GM18499 (cell line): Measurements from ENCODE around the gene HSPA12A.

ENCODE experiments used
- ATAC-seq: cut with Tn5 transposase; IDR thresholded peaks from one replicate; pipeline ENCODE4 v1.9.1; 2021; ENCODE audit warnings: moderate number of reproducible peaks; ENCODE audit not compliant: insufficient read depth, unreplicated experiment

The HSPA12A gene, protein sequence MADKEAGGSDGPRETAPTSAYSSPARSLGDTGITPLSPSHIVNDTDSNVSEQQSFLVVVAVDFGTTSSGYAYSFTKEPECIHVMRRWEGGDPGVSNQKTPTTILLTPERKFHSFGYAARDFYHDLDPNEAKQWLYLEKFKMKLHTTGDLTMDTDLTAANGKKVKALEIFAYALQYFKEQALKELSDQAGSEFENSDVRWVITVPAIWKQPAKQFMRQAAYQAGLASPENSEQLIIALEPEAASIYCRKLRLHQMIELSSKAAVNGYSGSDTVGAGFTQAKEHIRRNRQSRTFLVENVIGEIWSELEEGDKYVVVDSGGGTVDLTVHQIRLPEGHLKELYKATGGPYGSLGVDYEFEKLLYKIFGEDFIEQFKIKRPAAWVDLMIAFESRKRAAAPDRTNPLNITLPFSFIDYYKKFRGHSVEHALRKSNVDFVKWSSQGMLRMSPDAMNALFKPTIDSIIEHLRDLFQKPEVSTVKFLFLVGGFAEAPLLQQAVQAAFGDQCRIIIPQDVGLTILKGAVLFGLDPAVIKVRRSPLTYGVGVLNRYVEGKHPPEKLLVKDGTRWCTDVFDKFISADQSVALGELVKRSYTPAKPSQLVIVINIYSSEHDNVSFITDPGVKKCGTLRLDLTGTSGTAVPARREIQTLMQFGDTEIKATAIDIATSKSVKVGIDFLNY

GRCh38 chr10:116742367-116743265 lies at the start of gene HSPA12A:
Gene HSPA12A (minus strand): TSS chr10:116742566. CDS start chr10:116742469, 97 bp downstream.
- ATAC-seq = no peak

DNA sequence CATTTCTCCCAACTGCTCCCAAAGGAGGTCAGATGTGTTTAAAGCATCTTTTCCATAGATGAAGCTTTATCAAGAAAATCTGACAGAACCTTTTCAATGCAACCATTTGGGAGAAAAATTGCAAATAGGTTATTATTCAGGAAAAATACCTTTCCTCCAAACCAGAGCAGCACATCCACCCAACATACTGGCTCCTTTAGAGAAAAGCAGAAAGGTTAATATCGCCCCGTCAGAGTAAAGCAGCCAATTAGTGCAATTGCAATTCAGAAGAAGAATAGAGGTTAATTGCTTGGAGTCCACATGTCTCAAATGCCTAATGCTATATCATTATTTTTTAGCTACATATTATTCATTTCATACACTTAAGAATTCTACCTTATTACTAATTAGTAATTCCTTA lies 48.9 kb upstream of the HSPA12A start:
- no peak for ATAC-seq

DNA sequence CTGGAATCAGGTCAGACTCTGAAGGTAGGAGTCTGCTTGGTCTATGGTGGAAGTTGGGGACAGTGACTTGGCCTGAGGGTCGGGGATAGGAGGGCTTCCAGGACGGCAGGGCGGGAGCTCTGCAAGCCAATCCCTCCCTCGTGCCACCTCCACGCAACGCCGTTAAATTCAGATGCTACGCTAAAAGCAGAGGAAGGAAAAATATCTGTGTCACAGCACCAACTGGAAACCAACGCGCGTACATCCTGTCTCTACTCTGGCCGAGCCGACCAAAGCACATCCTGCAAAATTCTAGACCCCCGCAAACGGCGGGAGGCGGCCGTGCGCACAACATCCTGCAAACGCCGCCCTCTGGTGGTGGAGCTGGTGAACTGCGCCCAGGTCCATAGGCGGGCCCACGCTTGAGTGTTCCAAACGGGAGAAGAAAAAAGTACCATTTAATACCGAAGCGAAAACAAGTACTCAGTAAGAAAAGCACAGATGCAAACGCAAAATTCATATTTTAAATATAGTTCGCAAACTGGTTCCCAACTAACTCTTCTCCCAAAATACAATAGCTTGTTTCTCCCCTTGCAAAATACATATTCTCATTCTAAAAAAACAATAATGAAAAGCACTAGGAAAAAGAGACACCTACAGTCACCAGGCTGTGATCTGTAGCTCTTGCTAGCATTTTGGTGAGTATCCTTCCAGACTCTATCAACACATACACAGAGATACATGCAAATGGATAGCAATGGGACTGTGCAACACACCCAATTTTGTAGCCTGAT lies 45.7 kb upstream of the HSPA12A start:
- ATAC-seq = no peak

- no peak for ATAC-seq
Measured at GRCh38 chr10:116787053-116787659, 44.8 kb upstream of the HSPA12A start.

DNA sequence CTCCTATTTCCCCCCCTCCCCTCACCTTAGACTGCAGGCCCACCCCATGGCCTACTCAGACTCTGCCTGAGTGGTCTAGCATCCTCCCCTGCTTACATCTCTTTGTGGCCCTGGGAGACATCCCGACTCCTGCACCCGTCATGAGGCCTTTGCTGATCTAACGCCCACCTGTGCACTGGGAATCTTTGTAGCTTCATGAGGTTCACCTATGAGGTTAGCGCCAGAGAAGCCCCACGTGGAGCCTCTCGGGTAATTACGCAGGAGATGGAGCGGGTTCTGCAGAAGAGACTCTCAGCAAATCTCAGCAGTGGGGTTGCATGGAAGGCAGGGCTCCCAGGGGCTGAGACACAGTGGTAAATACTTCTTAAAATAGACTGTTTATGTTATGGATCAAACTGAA lies 43.5 kb upstream of the HSPA12A start:
- ATAC-seq = no peak

GRCh38 chr10:116785282-116785681 lies 42.9 kb upstream of the HSPA12A start:
- ATAC-seq = no peak

DNA sequence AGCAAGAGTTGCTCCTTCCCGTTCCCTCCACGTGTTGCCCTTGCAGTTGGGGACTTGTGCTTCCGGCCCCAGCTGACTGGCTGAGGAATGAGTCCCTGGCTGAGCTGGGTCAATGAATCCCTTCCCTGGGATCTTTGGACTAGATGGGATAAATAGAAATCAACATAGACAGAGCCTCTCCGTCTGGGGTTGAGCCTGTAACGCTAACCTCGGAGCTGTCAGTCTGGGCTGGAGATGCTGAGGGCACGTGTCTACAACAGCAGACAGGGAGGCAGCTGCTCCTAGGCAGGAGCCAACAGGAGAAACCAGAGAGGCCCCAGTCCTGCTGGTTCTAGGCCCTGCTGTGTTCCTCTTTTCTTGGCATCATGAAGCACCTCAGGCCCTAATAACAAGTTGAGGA lies 42.3 kb upstream of the HSPA12A start:
- no peak for ATAC-seq

GRCh38 chr10:116784035-116784434 lies 41.7 kb upstream of the HSPA12A start:
- no peak for ATAC-seq

DNA sequence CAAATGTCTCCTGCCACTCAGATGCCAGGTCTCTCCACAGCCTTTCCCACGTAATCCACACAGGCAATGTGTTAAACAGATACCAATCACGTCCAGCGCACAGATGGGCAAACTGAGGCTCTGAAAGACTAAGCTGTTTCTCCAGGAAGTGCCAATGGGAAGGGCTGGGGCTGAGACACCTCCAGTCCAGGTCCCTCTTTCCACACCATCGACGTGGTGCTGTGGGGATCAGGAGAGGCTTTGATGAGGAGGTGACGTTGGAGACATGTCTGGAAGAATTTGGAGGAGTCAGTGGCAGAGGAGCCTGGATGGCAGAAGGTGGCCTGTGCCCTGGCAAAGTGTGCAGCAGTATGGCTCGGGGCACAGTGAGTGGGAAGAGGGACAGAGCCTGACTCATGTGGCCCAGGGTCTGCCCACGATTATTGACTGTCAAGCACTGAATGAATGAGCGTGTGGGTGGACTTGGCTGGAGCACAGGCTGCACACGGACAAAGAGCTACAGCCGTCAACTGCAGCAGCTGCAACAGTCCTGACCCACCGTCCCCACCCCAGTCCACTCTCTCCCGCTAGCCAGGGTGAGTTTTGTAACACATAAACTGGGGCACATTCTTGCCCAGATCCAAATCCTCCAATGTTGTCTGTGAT lies 40.8 kb upstream of the HSPA12A start:
- no peak for ATAC-seq

DNA sequence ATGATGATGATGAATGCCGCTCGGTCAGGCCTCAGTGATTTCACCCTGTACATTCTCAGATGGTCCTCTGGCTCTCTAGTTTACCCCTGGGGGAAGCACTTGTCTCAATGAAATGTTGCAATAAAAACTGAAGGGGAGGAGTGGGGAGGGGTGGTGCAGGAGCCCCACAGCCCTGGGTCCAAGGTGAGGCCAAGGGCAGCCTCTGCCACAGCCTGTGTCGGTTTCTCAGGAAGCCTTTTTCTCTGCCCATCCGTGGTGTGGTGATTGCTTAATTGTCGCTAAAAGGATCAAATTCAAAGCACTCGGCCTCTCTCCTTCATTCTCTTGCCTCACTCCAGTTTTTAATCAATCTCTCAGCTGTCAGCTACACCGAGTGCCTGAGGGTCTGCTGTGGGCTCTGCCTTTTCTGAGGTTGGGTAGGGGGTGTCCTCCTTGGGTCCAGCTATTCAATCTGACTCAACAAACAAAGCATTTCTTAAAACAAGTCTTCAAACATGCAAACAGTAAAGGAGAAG lies 39.1 kb upstream of the HSPA12A start:
- ATAC-seq = no peak

- ATAC-seq = no peak
Measured at GRCh38 chr10:116780691-116781205, 38.4 kb upstream of the HSPA12A start.

GRCh38 chr10:116779076-116779687 lies 36.8 kb upstream of the HSPA12A start:
- ATAC-seq = no peak

GRCh38 chr10:116777006-116777405 lies 34.6 kb upstream of the HSPA12A start:
- no peak for ATAC-seq

DNA sequence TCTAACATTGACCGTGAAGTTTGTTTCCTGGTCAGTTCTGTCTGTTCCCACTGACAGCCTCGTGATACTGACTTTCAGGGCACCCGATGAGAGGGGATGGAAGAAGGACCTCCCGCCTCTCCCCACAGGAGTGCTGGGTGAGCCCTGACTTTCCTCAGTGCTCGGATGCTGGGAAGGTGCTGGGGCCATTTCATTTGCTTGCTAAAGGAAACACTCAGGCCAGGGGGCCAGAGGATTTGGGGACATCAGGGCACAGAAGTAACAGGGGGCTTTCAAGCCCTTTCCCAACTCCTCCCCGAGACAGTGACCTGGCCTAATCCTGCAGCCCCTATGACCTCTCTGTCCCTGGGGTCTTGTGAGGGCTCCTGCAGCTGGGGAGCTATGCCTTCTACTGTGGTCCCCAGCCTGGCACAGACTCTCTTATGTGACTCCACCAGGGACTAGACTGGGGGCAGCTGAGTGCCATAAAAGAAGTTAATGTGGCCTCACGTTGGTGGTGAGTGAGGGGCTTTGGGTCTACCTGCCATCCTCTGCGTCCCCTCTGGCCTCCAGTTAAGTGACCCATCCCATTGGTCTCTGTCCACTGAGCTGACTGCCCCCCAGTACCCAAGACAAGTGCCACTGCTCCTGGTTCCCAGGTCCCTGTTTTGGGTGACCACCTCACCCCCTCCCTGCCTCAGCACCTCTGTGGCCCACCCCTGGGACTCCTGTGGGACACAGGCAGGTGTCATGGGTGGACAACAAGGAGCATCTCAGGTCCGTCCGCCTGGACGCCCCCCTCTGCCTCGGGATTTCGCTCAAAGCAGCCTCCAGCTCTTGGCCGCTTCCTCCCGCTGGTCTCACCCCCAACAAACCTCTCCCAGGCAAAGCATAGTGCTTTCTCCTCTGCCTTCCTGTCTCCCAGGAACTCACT lies 33.4 kb upstream of the HSPA12A start:
- no peak for ATAC-seq

GRCh38 chr10:116774728-116775151 lies 32.4 kb upstream of the HSPA12A start:
- no peak for ATAC-seq

- ATAC-seq = no peak
Measured at GRCh38 chr10:116772909-116773705, 30.7 kb upstream of the HSPA12A start.
